ENCODE results near the gene SETD1A. TPM values are rescaled to one million over a fixed set of nuclear protein-coding genes. Genes with fewer than 3 reads are reported as not detected.

Gene SETD1A
- total and polyA plus RNA-seq, 2 of the 4 experiments (the other 2 are of a cell fraction), result 0.54 to 5.8 TPM

- Histone ChIP-seq H3K27me3 (ENCODE audit: control insufficient read depth, insufficient read depth, low read length) (no peaks in the 10 kb centered on the region), H4K91ac (ENCODE audit: insufficient read depth, low read depth, low read length) (peak overlapping the region; percentile 29; the same call in 1 of the 2 replicates), H3K56ac (ENCODE audit: extremely low read depth, insufficient read depth, low read length) (no peak overlapping the region), H2AFZ (replicated peaks; ENCODE audit: low read length, poor library complexity) (peak overlapping the region; percentile 83), H3K4ac (ENCODE audit: low read depth, low read length) (peak overlapping the region; percentile 13; the same call in 1 of the 2 replicates), H2BK20ac (ENCODE audit: low read depth, low read length) (no peak overlapping the region), H2AK9ac (replicated peaks; ENCODE audit: low read depth, low read length, poor library complexity) (peak overlapping the region; percentile 98), H2BK120ac (ENCODE audit: low read depth, low read length) (no peak overlapping the region), H4K8ac (ENCODE audit: low read depth in 2 of 2, low read length in 2 of 2) (peak overlapping the region in 1 of 2 experiments; percentile 39; a peak in 1 of 4 replicates), H3K9me1 (ENCODE audit: insufficient read depth, low read length) (no peaks in the 10 kb centered on the region), H4K20me1 (ENCODE audit: insufficient read depth, low read length) (peaks cover 4% of the 10 kb centered on the region; the same call in 1 of the 2 replicates), H3K79me1 (ENCODE audit: low read depth in 1 of 2, low read length in 2 of 2) (peaks cover 4 to 49% of the 10 kb centered on the region in 2 experiments; a peak in 2 of 4 replicates), H3K4me3 (ENCODE audit: insufficient read depth, low read depth, low read length) (peak overlapping the region; percentile 53), H3K18ac (ENCODE audit: low read depth, low read length) (no peak overlapping the region), H3K9me3 (ENCODE audit: control insufficient read depth, insufficient read depth, low read length) (no peaks in the 10 kb centered on the region), H3K14ac (replicated peaks; ENCODE audit: low read depth, low read length) (peak overlapping the region; percentile 50), H2BK5ac (ENCODE audit: low read depth, low read length, poor library complexity, severe bottlenecking) (no peak overlapping the region), H3K9ac (ENCODE audit: low read depth, low read length) (peak overlapping the region; percentile 69), H2BK15ac (ENCODE audit: low read depth, low read length) (no peak overlapping the region), H3K23ac (ENCODE audit: low read depth, low read length) (peak overlapping the region; percentile 53; the same call in 1 of the 2 replicates), H4K5ac (ENCODE audit: low read depth, low read length) (no peak overlapping the region), H3K4me2 (ENCODE audit: low read depth, low read length) (peak overlapping the region; percentile 83), H3K4me1 (ENCODE audit: control insufficient read depth, insufficient read depth, low read length) (peaks cover 2% of the 10 kb centered on the region; the same call in 1 of the 2 replicates), H2AK5ac (ENCODE audit: low read depth, low read length) (peak overlapping the region; percentile 9; the same call in 1 of the 2 replicates), H3K36me3 (ENCODE audit: control insufficient read depth, insufficient read depth, low read length) (peaks cover 17% of the 10 kb centered on the region; the same call in 1 of the 2 replicates), H3K27ac (ENCODE audit: insufficient read depth, low read length) (peak overlapping the region; percentile 21; the same call in 1 of the 2 replicates)
- dilution Hi-C loops (cut with HindIII; ENCODE audit: low sequenced_read_pairs, unreplicated experiment), result no loop called here
- CTCF ChIA-PET, result interaction anchor here (1.1 to 1.5 kb wide), 2 partner anchors 18 kb away, joined by 4 read pairs; no protein-coding TSS in a partner anchor
- TF ChIP-seq POLR2A (IDR thresholded peaks at IDR 0.05; ENCODE audit: low read depth, low read length) (no peak), MXI1 (IDR thresholded peaks at IDR 0.05; ENCODE audit: borderline replicate concordance, low read depth, low read length) (peak; percentile 84; the same call in 1 of the 2 replicates)
- no peak for ATAC-seq (ENCODE audit: low read depth)
- BruUV-seq (replicated peaks), result no TSS peak
- POLR2A ChIA-PET (ENCODE audit: unreplicated experiment), result interaction anchor here (0.6 to 1.0 kb wide), 2 partner anchors 22 to 50 kb away, joined by 3 to 4 read pairs; no protein-coding TSS in a partner anchor
- intact Hi-C loops (cut with micrococcal nuclease), result loop anchor here (5.0 kb wide), 2 partner anchors 162 to 227 kb away; partner anchors contain the start of genes CFAP119, RNF40 and SRCAP
- DNase-seq, result no peak
- in situ Hi-C loops (cut with MboI; ENCODE audit: low sequenced_read_pairs), result no loop called here
- 4% methylated on average over 8 of the region's 53 CpGs; no CpG with 5 or more reads in 1 of the 2 experiments for WGBS, 2 experiments (ENCODE audit: extremely low coverage in 2 of 2, insufficient read length in 1 of 2)
Measured at GRCh38 chr16:30924076-30924912, 33.3 kb upstream of the SETD1A start.

Measured in IMR-90 (cell line).